Ishikawa (cell line): ENCODE data around the gene FASN.

ENCODE experiments used
- EGR1 ChIP-seq: IDR thresholded peaks from 2 replicates; pipeline ENCODE4 v1.6.1; 2012
- EP300 ChIP-seq: IDR thresholded peaks from 2 replicates; pipeline ENCODE4 v1.6.1; 2012; ENCODE audit warnings: borderline replicate concordance
- NFIC ChIP-seq: IDR thresholded peaks from 2 replicates; pipeline ENCODE4 v1.6.1; 2012
- TAF1 ChIP-seq: IDR thresholded peaks from 2 replicates; pipeline ENCODE4 v1.6.1; 2012; ENCODE audit warnings: low read depth, mild to moderate bottlenecking
- TF ChIP-seq, protein P1 (sequence below): IDR thresholded peaks from 2 replicates; pipeline ENCODE4 v1.6.1; 2012
- TF ChIP-seq, protein P2 (sequence below): IDR thresholded peaks from 2 replicates; pipeline ENCODE4 v1.6.1; 2012

- TF ChIP-seq, protein P1, sequence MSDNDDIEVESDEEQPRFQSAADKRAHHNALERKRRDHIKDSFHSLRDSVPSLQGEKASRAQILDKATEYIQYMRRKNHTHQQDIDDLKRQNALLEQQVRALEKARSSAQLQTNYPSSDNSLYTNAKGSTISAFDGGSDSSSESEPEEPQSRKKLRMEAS: no peak
- no peak for TF ChIP-seq EGR1
- TF ChIP-seq NFIC: no peak
- no peak for TF ChIP-seq EP300
- TF ChIP-seq TAF1: no peak
- TF ChIP-seq, protein P2, sequence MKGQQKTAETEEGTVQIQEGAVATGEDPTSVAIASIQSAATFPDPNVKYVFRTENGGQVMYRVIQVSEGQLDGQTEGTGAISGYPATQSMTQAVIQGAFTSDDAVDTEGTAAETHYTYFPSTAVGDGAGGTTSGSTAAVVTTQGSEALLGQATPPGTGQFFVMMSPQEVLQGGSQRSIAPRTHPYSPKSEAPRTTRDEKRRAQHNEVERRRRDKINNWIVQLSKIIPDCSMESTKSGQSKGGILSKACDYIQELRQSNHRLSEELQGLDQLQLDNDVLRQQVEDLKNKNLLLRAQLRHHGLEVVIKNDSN: no peak
Observed at GRCh38 chr17:82076785-82077591, 21.0 kb downstream of the FASN start.
